GM19025 (cell line): ENCODE measurements around the gene FFAR3.
"Not testable (repeated sequence)": the region's sequence is repeated elsewhere in the genome, so short reads cannot be mapped to it uniquely, and the experiment has no call there.

Experiments
- ATAC-seq: cut with Tn5 transposase; IDR thresholded peaks from one replicate; pipeline ENCODE4 v1.9.1; 2021; ENCODE audit warnings: mild to moderate bottlenecking, low read depth, moderate library complexity; ENCODE audit not compliant: unreplicated experiment

Gene FFAR3

DNA sequence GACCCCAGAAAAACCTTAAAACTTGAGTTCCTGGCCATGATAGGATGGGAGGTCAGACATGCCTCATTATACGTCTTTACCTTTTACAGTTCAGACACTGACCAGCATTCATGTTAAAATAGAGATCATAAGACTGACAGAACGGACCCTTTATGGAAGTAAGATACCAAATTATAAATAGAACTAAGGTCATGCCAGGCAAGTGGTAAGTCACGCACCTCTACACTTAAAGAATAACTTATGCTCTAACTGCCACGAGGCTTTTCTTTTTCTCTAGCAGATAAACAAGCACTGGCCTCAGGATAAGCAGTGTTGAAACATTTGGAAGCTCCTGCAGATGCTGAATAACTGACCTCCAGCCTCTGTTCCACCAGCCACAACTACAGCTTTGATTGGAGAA, 41.0 kb downstream of the FFAR3 start:
- no peak for ATAC-seq

DNA sequence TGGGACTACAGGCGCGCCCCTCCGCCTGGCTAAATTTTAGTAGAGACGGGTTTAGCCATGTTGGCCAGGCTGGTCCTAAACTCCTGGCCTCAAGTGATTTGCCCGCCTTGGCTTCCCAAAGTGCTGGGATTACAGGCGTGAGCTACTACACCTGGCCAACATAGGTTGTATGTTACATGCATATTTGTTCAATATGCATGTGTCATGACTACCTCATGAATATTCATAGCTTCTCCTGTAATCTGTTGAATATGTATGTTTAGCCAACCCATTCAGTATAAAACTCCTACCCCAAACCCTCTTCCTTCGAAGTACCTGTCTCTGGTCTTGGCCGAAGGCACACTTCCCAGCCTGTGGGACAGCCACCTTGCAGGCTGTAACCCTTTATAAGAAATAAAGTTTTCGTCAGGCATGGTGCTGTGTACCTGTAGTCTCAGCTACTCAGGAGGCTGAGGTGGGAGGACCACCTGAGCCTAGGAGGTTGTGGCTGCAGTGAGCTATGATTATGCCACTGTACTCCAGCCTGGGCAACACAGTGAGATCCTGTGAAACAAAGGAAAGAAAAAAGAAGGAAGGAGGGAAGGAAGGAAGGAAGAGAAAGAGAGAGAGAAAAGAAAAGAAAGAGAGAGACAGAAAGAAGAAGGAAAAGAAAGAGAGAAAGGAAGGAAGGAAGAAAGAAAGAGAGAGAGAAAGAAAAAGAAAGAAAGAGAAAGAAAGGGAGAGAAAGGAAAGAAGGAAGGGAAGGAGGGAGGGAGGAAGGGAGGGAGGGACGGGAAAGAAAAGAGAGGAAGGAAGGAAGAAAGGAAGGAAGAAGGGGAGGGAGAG, 41.9 kb downstream of the FFAR3 start:
- no peak for ATAC-seq

DNA sequence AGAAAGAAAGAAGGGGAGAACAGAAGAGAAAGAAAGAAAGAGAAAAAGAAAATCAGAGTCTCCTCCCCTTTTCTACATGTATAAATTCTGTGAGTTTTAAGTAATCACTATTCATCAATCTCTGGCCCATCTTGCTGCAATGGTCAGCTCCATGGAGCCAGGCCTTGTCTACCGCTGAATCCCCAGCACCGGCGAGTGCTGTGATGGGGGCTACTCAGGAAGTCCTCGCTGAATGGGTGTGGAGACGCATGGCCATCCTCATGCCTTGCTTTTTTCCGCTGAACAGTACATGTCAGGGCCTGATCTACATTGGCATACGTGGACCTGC, 42.5 kb downstream of the FFAR3 start:
- no peak for ATAC-seq

DNA sequence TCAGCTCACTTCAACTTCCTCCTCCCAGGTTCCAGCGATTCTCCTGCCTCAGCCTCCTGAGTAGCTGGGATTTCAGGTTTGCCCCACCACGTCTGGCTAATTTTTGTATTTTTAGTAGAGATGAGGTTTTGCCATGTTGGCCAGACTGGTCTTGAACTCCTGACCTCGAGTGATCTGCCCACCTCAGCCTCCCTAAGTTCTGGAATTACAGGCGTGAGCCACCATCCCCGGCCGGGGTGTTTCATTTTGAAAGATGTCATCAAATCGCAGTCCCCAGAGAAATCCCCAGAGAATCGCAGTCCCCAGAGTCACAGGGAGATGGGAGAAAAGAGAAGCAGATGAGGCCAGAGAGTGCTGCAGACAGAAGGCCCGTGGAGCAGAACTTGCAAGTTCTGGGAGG, 43.2 kb downstream of the FFAR3 start:
- not testable (repeated sequence) for ATAC-seq

DNA sequence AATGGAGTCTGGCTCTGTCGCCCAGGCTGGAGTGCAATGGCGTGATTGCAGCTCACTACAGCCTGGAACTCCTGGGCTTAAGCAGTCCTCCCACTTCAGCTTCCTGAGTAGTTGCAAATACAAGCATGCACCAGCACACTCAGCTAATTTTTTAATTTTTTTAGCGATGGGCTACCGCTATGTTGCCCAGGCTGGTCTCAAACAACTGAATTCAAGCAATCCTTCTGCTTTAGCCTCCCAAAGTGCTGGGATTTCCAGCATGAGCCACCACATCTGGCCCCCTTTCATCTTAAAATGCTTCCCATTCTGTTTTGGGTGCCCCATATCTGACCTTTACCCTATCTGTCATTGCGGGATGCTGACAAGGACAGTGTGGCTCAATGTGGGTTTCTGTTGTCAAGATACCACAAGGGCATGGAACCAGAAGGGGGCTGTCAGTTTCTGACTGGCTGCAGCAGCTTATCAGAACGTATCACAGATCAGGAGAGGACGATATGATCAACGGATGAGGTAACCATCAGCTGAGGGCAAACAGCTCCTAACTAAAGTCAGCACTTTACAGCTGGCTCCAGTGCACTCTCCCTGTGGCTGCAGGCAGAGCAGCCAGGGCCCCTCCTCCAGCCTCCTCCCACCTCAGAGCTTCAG, 45.0 kb downstream of the FFAR3 start:
- no peak for ATAC-seq

DNA sequence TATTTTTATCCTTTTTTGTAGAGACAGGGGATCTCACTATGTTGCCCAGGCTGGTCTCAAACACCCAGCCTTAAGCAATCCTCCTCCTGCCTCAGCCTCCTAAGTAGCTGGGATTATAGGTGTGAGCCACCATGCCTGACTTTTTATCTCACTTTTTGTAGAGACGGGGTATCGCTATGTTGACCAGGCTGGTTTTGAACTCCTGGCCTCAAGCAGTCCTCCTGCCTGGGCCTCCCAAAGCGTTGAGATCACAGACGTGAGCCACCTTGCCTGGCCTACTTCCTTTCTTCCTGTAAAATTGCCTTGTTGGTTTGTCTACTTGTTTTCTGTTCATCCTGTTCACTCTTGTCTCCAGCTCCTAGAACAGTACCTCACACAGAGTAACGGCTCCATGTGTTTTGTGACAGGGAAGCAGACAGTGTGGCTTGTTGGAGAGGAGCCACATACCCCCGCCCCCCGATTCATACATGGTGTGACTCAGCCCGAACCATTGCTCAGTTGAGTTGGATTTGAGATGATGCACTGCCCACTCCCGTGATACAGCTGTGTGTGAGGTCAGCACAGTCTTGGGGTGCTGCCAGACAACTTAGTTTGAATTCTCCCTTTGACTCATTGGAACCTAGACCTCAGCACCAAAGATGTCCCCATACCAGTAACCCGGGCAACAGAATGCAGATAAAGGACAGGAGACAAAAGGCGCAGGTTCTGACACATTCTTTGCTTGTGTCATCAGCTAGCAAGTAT, 46.8 kb downstream of the FFAR3 start:
- ATAC-seq: peak; percentile 84

DNA sequence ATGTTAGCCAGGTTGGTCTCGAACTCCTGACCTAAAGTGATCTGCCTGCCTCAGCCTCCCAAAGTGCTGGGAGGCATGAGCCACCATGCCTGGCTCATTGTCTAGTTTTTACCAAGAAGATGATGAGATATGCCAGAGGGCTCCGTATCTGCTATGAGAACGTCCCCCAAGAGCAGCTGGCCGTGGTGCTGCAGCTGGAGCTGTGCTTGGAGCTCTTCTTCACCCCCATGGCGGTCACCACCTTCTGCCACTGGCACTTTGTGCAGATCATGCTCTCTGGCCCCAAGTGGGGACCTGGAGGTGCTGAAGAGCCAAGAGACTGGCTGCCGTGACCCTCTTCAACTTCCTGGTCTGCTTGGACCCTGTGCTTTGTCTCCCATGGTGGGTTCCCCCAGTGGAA, 49.4 kb downstream of the FFAR3 start:
- ATAC-seq: no peak

DNA sequence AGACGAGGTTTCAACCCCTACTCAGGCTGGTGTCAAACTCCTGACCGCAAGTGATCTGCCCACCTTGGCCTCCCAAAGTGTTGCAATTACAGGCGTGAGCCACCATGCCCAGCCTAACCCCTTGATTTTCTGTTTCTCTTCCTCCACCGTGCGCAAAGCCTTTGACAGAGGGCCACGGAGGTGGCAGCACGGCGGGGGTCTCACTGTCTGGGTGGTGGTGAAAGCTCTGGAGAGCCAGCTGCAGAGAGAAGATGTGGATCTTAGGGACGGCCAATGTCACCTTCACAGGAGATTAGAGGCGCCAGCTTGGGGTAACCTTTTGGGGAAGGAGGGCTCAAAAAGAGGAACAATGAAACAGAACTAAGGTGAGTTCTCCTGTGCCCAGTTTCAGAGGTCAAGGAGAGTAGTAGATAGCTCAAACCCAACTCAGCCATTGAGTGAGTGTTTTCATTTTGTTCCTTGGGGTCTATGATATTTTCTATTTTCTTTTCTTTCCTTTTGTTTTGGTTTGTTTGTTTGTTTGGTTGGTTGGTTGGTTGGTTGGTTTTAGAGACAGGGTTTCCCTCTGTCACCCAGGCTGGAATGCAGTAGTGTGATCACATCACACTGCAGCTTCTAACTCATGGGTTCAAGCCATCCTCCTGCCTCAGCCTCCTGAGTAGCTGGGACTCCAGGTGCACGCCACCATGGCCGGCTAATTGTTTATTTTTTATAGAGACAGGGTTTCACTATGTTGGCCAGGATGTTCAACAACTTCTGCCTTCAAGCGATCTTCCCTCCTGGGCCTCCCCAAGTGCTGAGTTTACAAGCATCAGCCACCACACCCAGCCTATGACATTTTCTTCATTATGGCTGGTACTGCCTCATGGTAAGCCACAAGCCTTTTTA, 50.3 kb downstream of the FFAR3 start:
- peak; percentile 53 for ATAC-seq

DNA sequence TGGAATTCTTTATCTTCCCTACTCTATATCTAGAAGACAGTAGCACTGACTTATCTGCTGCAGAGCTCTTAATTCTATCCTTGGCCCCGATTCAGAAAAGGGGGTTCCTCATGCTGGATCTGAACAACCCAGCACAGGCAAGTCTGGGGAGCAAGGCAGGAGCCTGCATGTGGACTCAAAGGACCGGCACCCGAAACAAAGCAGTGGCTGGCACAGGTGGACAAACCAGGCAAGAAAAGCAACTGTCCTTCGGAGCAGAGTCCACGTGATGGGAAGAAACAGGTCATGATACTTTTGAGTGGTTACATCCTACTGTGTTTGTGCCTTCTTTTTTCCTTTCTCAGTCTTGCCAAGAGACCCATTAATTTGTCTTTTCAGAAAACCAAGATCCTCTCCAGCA, 50.9 kb downstream of the FFAR3 start:
- no peak for ATAC-seq
